ENCODE results near the gene UBR2. TPM values are rescaled to one million over a fixed set of nuclear protein-coding genes. Genes with fewer than 3 reads are reported as not detected.

Gene UBR2
- total RNA-seq, 4 donors from 2014 or later: 15.9 to 52.7 (median 49.4) TPM

DNA sequence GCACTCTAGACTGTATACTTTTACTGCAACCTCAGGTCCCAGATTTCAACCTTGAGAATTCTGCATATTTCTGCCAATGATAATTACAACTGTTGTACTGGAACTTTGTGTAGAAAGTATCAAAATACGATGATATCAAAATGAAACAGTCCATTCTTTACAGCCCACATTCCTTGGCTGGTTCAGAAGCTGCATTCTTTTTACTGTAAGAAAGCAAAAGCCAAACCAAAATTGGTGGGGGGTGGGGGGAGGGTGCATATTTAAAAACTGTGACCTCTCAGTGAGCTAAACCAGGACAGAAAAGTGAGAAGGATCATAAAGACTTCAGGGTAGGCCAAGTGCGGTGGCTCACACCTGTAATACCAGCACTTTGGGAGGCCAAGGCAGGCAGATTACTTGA is 41.8 kb upstream of the UBR2 start:
- TF ChIP-seq POLR2AphosphoS5 (IDR thresholded peaks at IDR 0.05): no peak
- TF ChIP-seq EP300 (IDR thresholded peaks at IDR 0.05; ENCODE audit: low read depth): no peak
- no peak for TF ChIP-seq POLR2A (IDR thresholded peaks at IDR 0.05)
- TF ChIP-seq, protein P1, sequence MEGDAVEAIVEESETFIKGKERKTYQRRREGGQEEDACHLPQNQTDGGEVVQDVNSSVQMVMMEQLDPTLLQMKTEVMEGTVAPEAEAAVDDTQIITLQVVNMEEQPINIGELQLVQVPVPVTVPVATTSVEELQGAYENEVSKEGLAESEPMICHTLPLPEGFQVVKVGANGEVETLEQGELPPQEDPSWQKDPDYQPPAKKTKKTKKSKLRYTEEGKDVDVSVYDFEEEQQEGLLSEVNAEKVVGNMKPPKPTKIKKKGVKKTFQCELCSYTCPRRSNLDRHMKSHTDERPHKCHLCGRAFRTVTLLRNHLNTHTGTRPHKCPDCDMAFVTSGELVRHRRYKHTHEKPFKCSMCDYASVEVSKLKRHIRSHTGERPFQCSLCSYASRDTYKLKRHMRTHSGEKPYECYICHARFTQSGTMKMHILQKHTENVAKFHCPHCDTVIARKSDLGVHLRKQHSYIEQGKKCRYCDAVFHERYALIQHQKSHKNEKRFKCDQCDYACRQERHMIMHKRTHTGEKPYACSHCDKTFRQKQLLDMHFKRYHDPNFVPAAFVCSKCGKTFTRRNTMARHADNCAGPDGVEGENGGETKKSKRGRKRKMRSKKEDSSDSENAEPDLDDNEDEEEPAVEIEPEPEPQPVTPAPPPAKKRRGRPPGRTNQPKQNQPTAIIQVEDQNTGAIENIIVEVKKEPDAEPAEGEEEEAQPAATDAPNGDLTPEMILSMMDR (IDR thresholded peaks at IDR 0.05): no peak
- WGBS, 2 donors (ENCODE audit: low coverage in 1 of 2): 85 to 100% methylated on average over 2 of the region's 2 CpGs
- intact Hi-C loops (cut with DNase I; ENCODE audit: low total_unique reads) (no loop called here), in situ Hi-C loops (cut with MboI; ENCODE audit: low pct_ligation_motif_present in 1 of 4, low pct_unique_long_range_greater_than_20kb in 1 of 4, low sequenced_read_pairs in 3 of 4) (no loop called here)
- H3K4me1 ChIP-seq: no peaks in the 10 kb centered on the region
- H3K36me3 ChIP-seq: no peaks in the 10 kb centered on the region
- no peaks in the 10 kb centered on the region for H3K27me3 ChIP-seq
- no peak overlapping the region for H3K4me3 ChIP-seq
- DNase-seq: no peak
- peaks cover 4 to 5% of the 10 kb centered on the region in 2 donors for H3K9me3 ChIP-seq
- H3K27ac ChIP-seq: no peak overlapping the region

DNA sequence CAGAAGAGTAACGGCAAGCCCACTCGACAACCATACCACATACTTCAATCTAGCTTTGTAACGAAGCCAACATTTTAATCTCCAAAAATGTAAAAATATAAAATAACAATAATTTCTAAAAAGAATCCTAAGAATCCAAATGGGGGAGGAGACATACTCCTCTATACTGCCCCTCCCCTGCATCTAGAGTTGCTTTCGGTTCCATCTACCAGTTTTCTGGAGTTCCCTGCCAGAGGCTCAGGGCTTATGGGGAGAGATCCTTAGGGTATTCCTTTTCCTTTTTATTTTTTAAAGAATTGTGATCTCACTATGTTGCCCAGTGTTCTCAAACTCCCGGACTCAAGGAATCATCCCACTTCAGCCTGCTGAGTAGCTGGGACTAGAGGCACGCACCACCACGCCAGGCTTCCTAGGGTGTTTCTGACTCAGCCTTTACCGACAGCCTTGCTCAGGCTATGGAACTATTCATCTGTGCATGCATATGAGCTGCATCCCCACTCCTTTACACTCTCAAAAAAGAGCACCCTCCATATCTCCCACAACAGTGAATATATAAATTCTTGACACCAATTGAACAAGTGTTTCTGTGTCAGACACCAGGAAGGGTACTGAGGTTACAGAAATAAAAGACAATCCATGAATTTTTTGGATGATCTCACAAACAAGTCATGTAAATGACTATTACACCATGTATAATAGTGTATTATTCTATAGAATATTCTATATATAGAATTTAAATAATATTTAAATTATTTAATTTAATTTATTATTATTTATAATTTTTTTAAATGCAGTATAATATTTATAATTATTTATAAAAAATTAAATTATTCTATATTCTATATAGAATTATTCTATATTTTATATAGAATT is 40.7 kb upstream of the UBR2 start:
- no peak overlapping the region for H3K27ac ChIP-seq
- H3K36me3 ChIP-seq: no peaks in the 10 kb centered on the region
- 87 to 93% methylated on average over 2 to 8 of the region's 8 CpGs for WGBS, 2 donors (ENCODE audit: low coverage in 1 of 2)
- TF ChIP-seq, protein P1 (IDR thresholded peaks at IDR 0.05): no peak
- no peak for TF ChIP-seq POLR2AphosphoS5 (IDR thresholded peaks at IDR 0.05)
- TF ChIP-seq POLR2A (IDR thresholded peaks at IDR 0.05): no peak
- TF ChIP-seq EP300 (IDR thresholded peaks at IDR 0.05; ENCODE audit: low read depth): no peak
- H3K4me3 ChIP-seq: no peak overlapping the region
- intact Hi-C loops (cut with DNase I; ENCODE audit: low total_unique reads) (no loop called here), in situ Hi-C loops (cut with MboI; ENCODE audit: low pct_ligation_motif_present in 1 of 4, low pct_unique_long_range_greater_than_20kb in 1 of 4, low sequenced_read_pairs in 3 of 4) (no loop called here)
- no peaks in the 10 kb centered on the region for H3K4me1 ChIP-seq
- peaks cover 4 to 5% of the 10 kb centered on the region in 2 donors for H3K9me3 ChIP-seq
- H3K27me3 ChIP-seq: no peaks in the 10 kb centered on the region
- no peak for DNase-seq

DNA sequence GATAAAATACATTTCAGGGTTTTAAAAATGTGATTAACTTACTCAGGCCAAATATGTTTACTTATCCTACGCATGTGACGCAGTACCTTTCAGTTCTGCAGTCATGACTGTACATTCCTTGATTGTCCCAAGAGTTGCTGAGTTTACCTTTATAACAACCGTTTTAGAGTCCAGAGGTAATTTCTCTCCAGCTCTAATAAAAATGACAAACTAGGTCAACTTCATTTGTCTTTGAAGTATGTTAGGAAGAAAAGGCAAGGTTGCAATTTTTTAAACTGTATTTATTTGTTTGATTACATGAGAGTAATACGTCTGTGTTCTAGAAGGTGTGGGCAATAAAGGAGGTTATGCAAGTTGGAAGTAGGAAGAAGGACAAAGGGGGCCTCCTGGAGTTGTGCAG is 38.6 kb upstream of the UBR2 start:
- Histone ChIP-seq H3K27ac (no peak overlapping the region), H3K36me3 (no peaks in the 10 kb centered on the region), H3K27me3 (no peaks in the 10 kb centered on the region), H3K9me3 (peaks cover 0 to under 1% of the 10 kb centered on the region in 2 donors), H3K4me3 (no peak overlapping the region), H3K4me1 (no peaks in the 10 kb centered on the region)
- intact Hi-C loops (cut with DNase I; ENCODE audit: low total_unique reads): no loop called here
- WGBS, 2 donors (ENCODE audit: low coverage in 1 of 2): 35 to 47% methylated on average over 4 of the region's 4 CpGs
- in situ Hi-C loops (cut with MboI; ENCODE audit: low pct_ligation_motif_present in 1 of 4, low pct_unique_long_range_greater_than_20kb in 1 of 4, low sequenced_read_pairs in 3 of 4): loop anchor here (25.0 kb wide), 2 partner anchors 263 to 438 kb away; no protein-coding TSS in a partner anchor
- no peak for DNase-seq
- TF ChIP-seq POLR2AphosphoS5 (IDR thresholded peaks at IDR 0.05): no peak
- no peak for TF ChIP-seq EP300 (IDR thresholded peaks at IDR 0.05; ENCODE audit: low read depth)
- TF ChIP-seq, protein P1 (IDR thresholded peaks at IDR 0.05): no peak
- no peak for TF ChIP-seq POLR2A (IDR thresholded peaks at IDR 0.05)

DNA sequence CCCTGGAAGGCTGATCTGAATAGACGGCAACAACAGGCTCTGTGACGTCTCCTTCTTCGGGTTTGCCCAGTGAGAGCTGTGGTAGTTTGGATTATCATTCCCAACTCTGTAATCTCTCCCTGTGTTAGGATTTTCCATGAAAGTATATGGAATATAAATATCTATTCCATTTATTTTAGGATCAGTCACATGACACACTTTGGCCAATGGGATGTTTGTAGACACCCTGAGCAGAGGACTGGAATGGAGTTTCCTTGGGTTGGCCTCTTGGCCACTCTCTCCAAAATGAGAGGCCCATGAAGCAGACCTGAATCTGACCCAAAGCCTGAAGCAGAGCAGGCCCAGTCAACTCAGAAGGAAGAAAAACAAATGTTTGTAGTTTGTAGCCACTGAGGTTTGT is 37.2 kb upstream of the UBR2 start:
- Histone ChIP-seq H3K27me3 (no peaks in the 10 kb centered on the region), H3K4me3 (no peak overlapping the region), H3K27ac (no peak overlapping the region), H3K36me3 (no peaks in the 10 kb centered on the region), H3K4me1 (no peaks in the 10 kb centered on the region), H3K9me3 (no peaks in the 10 kb centered on the region)
- 96 to 100% methylated on average over 2 to 3 of the region's 3 CpGs for WGBS, 2 donors (ENCODE audit: low coverage in 1 of 2)
- in situ Hi-C loops (cut with MboI; ENCODE audit: low pct_ligation_motif_present in 1 of 4, low pct_unique_long_range_greater_than_20kb in 1 of 4, low sequenced_read_pairs in 3 of 4) (loop anchor here (25.0 kb wide), 2 partner anchors 264 to 439 kb away; no protein-coding TSS in a partner anchor), intact Hi-C loops (cut with DNase I; ENCODE audit: low total_unique reads) (no loop called here)
- DNase-seq: no peak
- TF ChIP-seq EP300 (IDR thresholded peaks at IDR 0.05; ENCODE audit: low read depth): no peak
- no peak for TF ChIP-seq POLR2AphosphoS5 (IDR thresholded peaks at IDR 0.05)
- TF ChIP-seq, protein P1 (IDR thresholded peaks at IDR 0.05): no peak
- no peak for TF ChIP-seq POLR2A (IDR thresholded peaks at IDR 0.05)
